ENCODE results near the gene HOXD9. TPM values are rescaled to one million over a fixed set of nuclear protein-coding genes. Genes with fewer than 3 reads are reported as not detected.

HOXD9 gene
- total and polyA plus RNA-seq, 2 of the 8 experiments (the other 6 are each of a cell fraction or from before 2014, with no cell fraction given) = not detected

DNA sequence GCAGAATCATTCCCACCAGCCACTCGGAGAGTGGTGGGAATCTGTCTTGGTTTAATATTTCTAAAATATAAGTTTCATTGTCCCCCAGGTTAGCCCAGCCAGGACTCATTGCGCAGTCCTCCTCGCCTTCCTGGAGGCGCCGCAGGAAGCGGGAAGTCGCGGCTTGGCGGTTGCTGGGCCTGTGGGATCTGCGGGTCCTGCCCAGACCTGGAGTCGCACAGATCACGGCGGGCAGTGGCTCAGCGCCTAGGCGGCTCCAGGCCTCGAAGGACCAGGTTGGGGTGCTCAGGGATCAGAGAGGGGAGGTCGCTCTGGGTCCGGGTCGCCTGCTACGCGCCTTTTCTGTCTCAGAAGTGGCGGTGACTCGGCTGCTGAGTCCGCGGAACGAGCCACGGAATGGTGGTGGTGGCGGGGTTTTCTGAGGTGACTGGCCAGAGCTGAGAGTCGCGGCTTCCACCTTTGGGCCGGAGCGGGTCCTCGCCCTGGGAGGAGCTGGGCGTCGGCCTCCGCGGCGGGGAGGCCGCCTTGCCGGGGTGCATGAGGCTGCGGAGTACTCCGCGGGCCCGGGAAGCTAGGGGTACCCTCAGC, 37.2 kb downstream of the HOXD9 start (continued):
- no peak for TF ChIP-seq HDAC2 (IDR thresholded peaks at IDR 0.05; ENCODE audit: borderline replicate concordance in 1 of 2, low read depth in 2 of 2, low read length in 2 of 2)
- TF ChIP-seq PHF8 (conservative IDR thresholded peaks at IDR 0.05; ENCODE audit: low read depth, low read length) = no peak
- no peak for TF ChIP-seq ASH2L (IDR thresholded peaks at IDR 0.05; ENCODE audit: low read length)
- TF ChIP-seq CHD2 (IDR thresholded peaks at IDR 0.05; ENCODE audit: low read length) = no peak
- no peak for TF ChIP-seq RXRA (IDR thresholded peaks at IDR 0.05; ENCODE audit: insufficient read depth, low read depth, low read length)
- TF ChIP-seq TBP (IDR thresholded peaks at IDR 0.05; ENCODE audit: low read depth, low read length) = no peak
